GM19099 (cell line): ENCODE measurements around the gene MREG.

Source experiments
- POLR2A ChIP-seq: IDR thresholded peaks from 3 replicates; pipeline ENCODE4 v1.6.1; 2011; ENCODE audit warnings: low read depth; ENCODE audit not compliant: insufficient read length; ENCODE audit errors: extremely low read depth

The MREG gene

GRCh38 chr2:215904101-215904500 is 109.2 kb downstream of the MREG start:
- no peak for TF ChIP-seq POLR2A

- TF ChIP-seq POLR2A: no peak
Measured at GRCh38 chr2:215903203-215903602, 110.1 kb downstream of the MREG start.

- no peak for TF ChIP-seq POLR2A
Measured at GRCh38 chr2:215901796-215902195, 111.6 kb downstream of the MREG start.

GRCh38 chr2:215900843-215901242 is 112.5 kb downstream of the MREG start:
- no peak for TF ChIP-seq POLR2A

GRCh38 chr2:215900203-215900611 is 113.1 kb downstream of the MREG start:
- no peak for TF ChIP-seq POLR2A

GRCh38 chr2:215899141-215900074 is 113.9 kb downstream of the MREG start:
- no peak for TF ChIP-seq POLR2A

- no peak for TF ChIP-seq POLR2A
Measured at GRCh38 chr2:215898363-215898762, 115.0 kb downstream of the MREG start.

GRCh38 chr2:215896921-215897320 is 116.4 kb downstream of the MREG start:
- TF ChIP-seq POLR2A: no peak

GRCh38 chr2:215895330-215895729 is 118.0 kb downstream of the MREG start:
- TF ChIP-seq POLR2A: no peak
